Erythroblast (primary cell): ENCODE data around the gene NKPD1.

Experiments used
- GATA1 ChIP-seq: IDR thresholded peaks from 2 replicates; pipeline ENCODE4 v1.6.1; 2011; ENCODE audit warnings: low read depth, mild to moderate bottlenecking, control low read depth, low read length, moderate library complexity
- POLR2A ChIP-seq: IDR thresholded peaks from 2 replicates; pipeline ENCODE4 v1.6.1; 2011; ENCODE audit warnings: mild to moderate bottlenecking, low read length

DNA sequence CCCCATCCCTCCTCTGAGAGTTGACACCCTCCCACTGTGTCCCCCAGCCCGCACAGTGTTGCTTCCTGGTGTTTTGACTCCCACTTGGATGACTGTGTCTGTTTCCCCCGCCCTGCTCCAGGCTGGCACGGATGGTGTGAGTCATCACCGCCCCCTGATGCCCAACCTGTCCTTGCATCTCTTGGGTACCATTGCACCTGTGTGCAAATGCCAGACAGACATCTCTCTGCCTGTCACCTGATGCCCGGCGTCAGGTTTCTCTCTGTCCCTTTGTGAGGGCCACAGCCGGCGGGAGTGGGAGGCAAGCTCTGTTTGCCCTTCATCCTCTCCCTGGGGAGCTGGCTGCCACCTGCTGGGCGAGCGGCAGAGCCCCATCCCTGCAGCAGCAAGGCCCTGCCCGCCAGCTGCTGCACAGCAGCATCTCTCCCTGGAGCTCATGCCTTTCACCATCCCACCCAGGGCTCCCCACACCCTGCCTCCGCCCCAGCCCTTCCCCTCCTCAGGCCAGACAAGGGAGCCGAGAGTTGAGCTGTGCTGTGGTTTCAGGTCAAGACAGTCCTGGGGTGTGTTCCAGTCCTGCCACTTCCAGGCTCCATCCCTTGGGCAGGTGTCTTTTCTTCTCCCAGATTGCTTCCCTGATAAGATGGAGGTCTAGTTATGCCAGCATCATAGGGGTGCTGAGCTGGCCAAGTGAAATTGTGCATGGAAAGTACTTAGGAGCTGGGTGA lies 29.7 kb downstream of the NKPD1 start:
- TF ChIP-seq POLR2A: no peak
- TF ChIP-seq GATA1: no peak
